Body of pancreas (tissue), 4 donors: ENCODE measurements around the gene TUBB8.

Source experiments
- CTCF ChIP-seq, 7 experiments: fragments of 450-650 bp in 4 of 7; fragments of 200-600 bp in 3 of 7; sonication (generic) in 3 of 7; IDR thresholded peaks; one replicate each; pipeline ENCODE4 v1.5.1; 2016 to 2019; ENCODE audit warnings: antibody characterized with exemption in 7 of 7
- POLR2A ChIP-seq, 3 donors: fragments of 450-650 bp; IDR thresholded peaks; one replicate each; pipeline ENCODE4 v1.6.1; 2016; ENCODE audit warnings: antibody characterized with exemption in 3 of 3, mild to moderate bottlenecking in 2 of 3

- TF ChIP-seq CTCF (IDR thresholded peaks at IDR 0.05), result no peak
- no peak for TF ChIP-seq POLR2A (IDR thresholded peaks at IDR 0.05)
Measured at GRCh38 chr10:48996-49395, at the start of gene TUBB8.
